IMR-90 (cell line): Measurements from ENCODE around the gene HDAC3. TPM values are rescaled to one million over a fixed set of nuclear protein-coding genes. Genes with fewer than 3 reads are reported as not detected.

ENCODE experiments used
- ATAC-seq: fragments of 200-7000 bp; cut with Tn5 transposase; 2 replicates; pipeline ENCODE4 v1.9.1; 2020; ENCODE audit warnings: low read depth, mild to moderate bottlenecking, moderate library complexity
- BruUV-seq: library from RNA; stranded (reverse); fragments of 400-500 nt; replicated peaks from 2 replicates; lab custom pipeline; 2021; lab: Mats Ljungman, UMichigan
- CTCF ChIA-PET: fragments of 300-600 bp; formaldehyde crosslinking; extraction: SDS; loops from one replicate; lab custom pipeline; 2021; ENCODE audit warnings: antibody characterized with exemption; lab: Yijun Ruan, JAX
- POLR2A ChIA-PET: fragments of 300-600 bp; sonication (Branson Sonifier 250); formaldehyde crosslinking; loops from one replicate; lab custom pipeline; 2022; ENCODE audit warnings: antibody characterized with exemption; ENCODE audit not compliant: unreplicated experiment; lab: Charles Lee
- DNase-seq: peaks from one replicate; pipeline ENCODE4 v3.0.0; 2013
- H2AFZ ChIP-seq: replicated peaks from 2 replicates; pipeline ENCODE3; 2013; ENCODE audit warnings: low read length, mild to moderate bottlenecking; ENCODE audit not compliant: poor library complexity
- H2AK5ac ChIP-seq: 2 replicates; pipeline ENCODE4 v1.6.1; 2013; ENCODE audit warnings: low read depth, low read length, inconsistent platforms
- H2AK9ac ChIP-seq: replicated peaks from 2 replicates; pipeline ENCODE3; 2013; ENCODE audit warnings: mild to moderate bottlenecking, low read depth, low read length, moderate library complexity; ENCODE audit not compliant: poor library complexity
- H2BK120ac ChIP-seq: 2 replicates; pipeline ENCODE4 v1.6.1; 2013; ENCODE audit warnings: low read depth, low read length, inconsistent platforms
- H2BK15ac ChIP-seq: 3 replicates; pipeline ENCODE4 v1.6.1; 2013; ENCODE audit warnings: low read depth, low read length, inconsistent platforms
- H2BK20ac ChIP-seq: 2 replicates; pipeline ENCODE4 v1.6.1; 2013; ENCODE audit warnings: low read depth, mild to moderate bottlenecking, inconsistent platforms, low read length, moderate library complexity
- H2BK5ac ChIP-seq: 2 replicates; pipeline ENCODE4 v1.6.1; 2013; ENCODE audit warnings: mild to moderate bottlenecking, low read depth, low read length, inconsistent platforms; ENCODE audit not compliant: poor library complexity, severe bottlenecking
- H3K14ac ChIP-seq: replicated peaks from 2 replicates; pipeline ENCODE4 v1.6.1; 2013; ENCODE audit warnings: low read depth, low read length, inconsistent platforms
- H3K18ac ChIP-seq: 2 replicates; pipeline ENCODE4 v1.6.1; 2013; ENCODE audit warnings: low read depth, low read length, control low read depth
- H3K23ac ChIP-seq: 2 replicates; pipeline ENCODE4 v1.6.1; 2013; ENCODE audit warnings: low read depth, low read length, inconsistent platforms
- H3K27ac ChIP-seq: 2 replicates; pipeline ENCODE4 v1.5.1; 2013; ENCODE audit warnings: mild to moderate bottlenecking, control low read depth, low read length; ENCODE audit not compliant: insufficient read depth
- H3K27me3 ChIP-seq: 2 replicates; pipeline ENCODE4 v1.6.1; 2013; ENCODE audit warnings: low read length; ENCODE audit not compliant: control insufficient read depth, insufficient read depth
- H3K36me3 ChIP-seq: 2 replicates; pipeline ENCODE4 v1.6.1; 2013; ENCODE audit warnings: low read length, mixed read lengths; ENCODE audit not compliant: control insufficient read depth, insufficient read depth
- H3K4ac ChIP-seq: 2 replicates; pipeline ENCODE4 v1.6.1; 2013; ENCODE audit warnings: low read depth, low read length, inconsistent platforms
- H3K4me1 ChIP-seq: 2 replicates; pipeline ENCODE4 v1.6.1; 2013; ENCODE audit warnings: low read length, mixed read lengths; ENCODE audit not compliant: control insufficient read depth, insufficient read depth
- H3K4me2 ChIP-seq: 2 replicates; pipeline ENCODE4 v1.6.1; 2013; ENCODE audit warnings: low read depth, mild to moderate bottlenecking, control low read depth, low read length, moderate library complexity
- H3K4me3 ChIP-seq: 2 replicates; pipeline ENCODE4 v1.5.1; 2013; ENCODE audit warnings: low read depth, mild to moderate bottlenecking, control low read depth, low read length, moderate library complexity; ENCODE audit not compliant: insufficient read depth
- H3K56ac ChIP-seq: 2 replicates; pipeline ENCODE4 v1.6.1; 2013; ENCODE audit warnings: low read length, inconsistent platforms; ENCODE audit not compliant: insufficient read depth; ENCODE audit errors: extremely low read depth
- H3K79me1 ChIP-seq, 2 experiments: 2 replicates each; pipeline ENCODE4 v1.6.1; 2013; ENCODE audit warnings: low read length in 2 of 2, inconsistent platforms in 1 of 2, low read depth in 1 of 2
- H3K9ac ChIP-seq: 2 replicates; pipeline ENCODE4 v1.6.1; 2013; ENCODE audit warnings: low read depth, low read length, control low read depth
- H3K9me1 ChIP-seq: 2 replicates; pipeline ENCODE4 v1.6.1; 2013; ENCODE audit warnings: low read length, inconsistent platforms; ENCODE audit not compliant: insufficient read depth
- H3K9me3 ChIP-seq: 2 replicates; pipeline ENCODE4 v1.6.1; 2013; ENCODE audit warnings: low read length; ENCODE audit not compliant: control insufficient read depth, insufficient read depth
- H4K20me1 ChIP-seq: 2 replicates; pipeline ENCODE4 v1.6.1; 2013; ENCODE audit warnings: low read length, inconsistent platforms; ENCODE audit not compliant: insufficient read depth
- H4K5ac ChIP-seq: 2 replicates; pipeline ENCODE4 v1.6.1; 2013; ENCODE audit warnings: mild to moderate bottlenecking, low read depth, low read length, control low read depth
- H4K8ac ChIP-seq, 2 experiments: 2 replicates each; pipeline ENCODE4 v1.6.1; 2013; ENCODE audit warnings: low read depth in 2 of 2, low read length in 2 of 2, control low read depth in 1 of 2, inconsistent platforms in 1 of 2
- H4K91ac ChIP-seq: 2 replicates; pipeline ENCODE4 v1.6.1; 2013; ENCODE audit warnings: low read depth, low read length, inconsistent platforms; ENCODE audit not compliant: insufficient read depth
- CEBPB ChIP-seq: IDR thresholded peaks from 2 replicates; pipeline ENCODE4 v1.6.1; 2012; ENCODE audit warnings: low read depth, low read length, improper control_type of control experiment
- CHD1 ChIP-seq: IDR thresholded peaks from 2 replicates; pipeline ENCODE4 v1.6.1; 2012; ENCODE audit warnings: low read depth, low read length, improper control_type of control experiment
- CTCF ChIP-seq: conservative IDR thresholded peaks from 2 replicates; pipeline ENCODE4 v1.5.1; 2012; ENCODE audit warnings: mild to moderate bottlenecking, low read depth, low read length, improper control_type of control experiment
- FOS ChIP-seq: fragments of 150-350 bp; IDR thresholded peaks from 2 replicates; pipeline ENCODE4 v1.6.1; 2016; ENCODE audit warnings: low read depth, low read length
- MAFK ChIP-seq: IDR thresholded peaks from 2 replicates; pipeline ENCODE4 v1.6.1; 2012; ENCODE audit warnings: low read depth, low read length, improper control_type of control experiment
- MXI1 ChIP-seq: IDR thresholded peaks from 2 replicates; pipeline ENCODE4 v1.6.1; 2012; ENCODE audit warnings: low read depth, mild to moderate bottlenecking, low read length, moderate library complexity, borderline replicate concordance
- NFE2L2 ChIP-seq: fragments of 150-350 bp; IDR thresholded peaks from 2 replicates; pipeline ENCODE4 v1.6.1; 2016; ENCODE audit warnings: low read depth, mild to moderate bottlenecking, low read length
- POLR2A ChIP-seq: IDR thresholded peaks from 2 replicates; pipeline ENCODE4 v1.6.1; 2012; ENCODE audit warnings: mild to moderate bottlenecking, low read depth, low read length
- RAD21 ChIP-seq: IDR thresholded peaks from 2 replicates; pipeline ENCODE4 v1.6.1; 2012; ENCODE audit warnings: low read length, improper control_type of control experiment
- RFX5 ChIP-seq: IDR thresholded peaks from 2 replicates; pipeline ENCODE4 v1.8.0; 2012; ENCODE audit warnings: low read depth, mild to moderate bottlenecking, low read length, moderate library complexity
- SMC3 ChIP-seq: fragments of 150-350 bp; IDR thresholded peaks from 2 replicates; pipeline ENCODE4 v1.6.1; 2016; ENCODE audit warnings: low read depth, mild to moderate bottlenecking, antibody characterized with exemption, low read length, moderate library complexity
- WGBS, 2 experiments: methylation state at CpG; one replicate each; pipeline versions ENCODE4 v1.1.5 to v1.1.7; 2013; ENCODE audit warnings: missing lambda C conversion rate in 2 of 2; ENCODE audit not compliant: insufficient read length in 1 of 2; ENCODE audit errors: extremely low coverage in 2 of 2; 5-methylcytosine and 5-hydroxymethylcytosine counted together
- dilution Hi-C: fragments of 300-500 bp; cut with HindIII; formaldehyde crosslinking; loops from one replicate; pipeline ENCODE4 v1.14.3; 2018; ENCODE audit warnings: low sequenced_read_pairs; ENCODE audit not compliant: unreplicated experiment
- in situ Hi-C: fragments of 300-500 bp; cut with MboI; formaldehyde crosslinking; loops from 3 replicates; pipeline ENCODE4 v1.14.3; 2019; ENCODE audit warnings: low sequenced_read_pairs, inconsistent platforms, mixed read lengths
- intact Hi-C: fragments of 100-400 bp; cut with micrococcal nuclease; formaldehyde crosslinking; loops from 2 replicates; pipeline ENCODE4 v1.10.0; 2022
- polyA plus RNA-seq, 3 experiments: library from polyadenylated mRNA; depleted of rRNA; stranded (reverse); fragments of >200 nt; gene quantifications; 2 replicates each; pipeline ENCODE4 v1.2.3, GENCODE V29; 2012; ENCODE audit warnings: low replicate concordance in 1 of 3
- total RNA-seq: library from RNA; depleted of rRNA; stranded (reverse); fragments of >200 nt; gene quantifications from 2 replicates; pipeline ENCODE4 v1.2.3, GENCODE V29; 2012
- TF ChIP-seq, protein P1 (sequence below): fragments of 150-350 bp; IDR thresholded peaks from 2 replicates; pipeline ENCODE4 v1.6.1; 2017; ENCODE audit warnings: mild to moderate bottlenecking, antibody characterized with exemption, low read length, low read depth
- TF ChIP-seq, protein P2 (sequence below): fragments of 150-350 bp; IDR thresholded peaks from 2 replicates; pipeline ENCODE4 v1.6.1; 2016; ENCODE audit warnings: low read depth, mild to moderate bottlenecking, low read length, moderate library complexity, borderline replicate concordance

HDAC3 gene
- total and polyA plus RNA-seq, 2 of the 4 experiments (the other 2 are of a cell fraction): 84.2 to 89.7 TPM

DNA sequence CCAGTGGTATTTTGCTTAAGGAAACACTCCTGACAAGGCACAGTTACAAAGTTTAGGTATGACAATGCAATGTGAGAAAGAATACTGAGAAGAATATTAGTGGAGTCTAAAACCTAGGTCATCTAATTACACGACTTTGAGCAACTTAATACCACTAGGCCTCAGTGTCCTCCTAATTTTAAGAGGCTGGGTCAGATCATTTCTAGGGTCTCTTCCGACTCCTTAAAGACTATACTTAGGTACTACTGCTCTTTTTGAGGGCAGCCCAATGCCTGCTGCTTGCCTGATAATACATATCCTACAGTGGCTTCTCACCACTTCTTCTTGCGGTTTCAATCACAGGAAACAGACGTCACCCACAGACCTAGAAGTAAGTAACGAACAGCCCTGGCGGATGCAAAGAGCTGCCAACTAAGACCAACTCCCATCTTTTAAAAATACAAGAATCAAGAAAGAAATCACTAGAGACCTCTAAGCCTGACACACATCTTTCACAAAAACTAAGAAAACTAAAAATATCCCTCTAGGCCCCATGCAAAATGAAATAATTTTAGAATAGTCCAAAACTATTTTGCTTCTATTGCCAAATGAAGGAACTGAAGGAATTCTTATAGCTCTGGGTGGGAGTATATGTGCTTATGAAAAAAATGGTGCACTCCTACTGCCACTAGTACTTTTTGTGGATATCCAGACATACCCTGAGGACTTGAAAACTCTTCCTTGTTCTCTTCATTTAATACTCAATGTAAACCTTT is 30.9 kb downstream of the HDAC3 start:
- in situ Hi-C loops: no loop called here
- no peaks in the 10 kb centered on the region for H3K36me3 ChIP-seq
- no peak overlapping the region for H2BK5ac ChIP-seq
- CTCF ChIA-PET: interaction anchor here (1.2 kb wide), 1 partner anchor 14 kb away, joined by 3 read pairs; no protein-coding TSS in a partner anchor
- H3K4me2 ChIP-seq: no peak overlapping the region
- H4K91ac ChIP-seq: no peak overlapping the region
- peaks cover 4% of the 10 kb centered on the region for H3K4me1 ChIP-seq
- dilution Hi-C loops: no loop called here
- intact Hi-C loops: loop anchor here (2.0 kb wide), 1 partner anchor 13 kb away; the partner anchor contains the start of gene DIAPH1
- no TSS peak for BruUV-seq
- no peaks in the 10 kb centered on the region for H3K9me3 ChIP-seq
- no peak overlapping the region for H2BK20ac ChIP-seq
- no peaks in the 10 kb centered on the region for H3K27me3 ChIP-seq
- peaks cover 20 to 36% of the 10 kb centered on the region in 2 experiments for H3K79me1 ChIP-seq
- H3K23ac ChIP-seq: no peak overlapping the region
- H2BK120ac ChIP-seq: no peak overlapping the region
- H3K4ac ChIP-seq: no peak overlapping the region
- no peak overlapping the region for H3K18ac ChIP-seq
- no peak overlapping the region for H2AK9ac ChIP-seq
- H3K27ac ChIP-seq: no peak overlapping the region
- H4K20me1 ChIP-seq: peaks cover 3% of the 10 kb centered on the region; the same call in 1 of the 2 replicates
- no CpG with 5 or more reads among the region's 6 CpGs for WGBS, 2 experiments
- no peak overlapping the region for H2AFZ ChIP-seq
- H3K9me1 ChIP-seq: peaks cover 5% of the 10 kb centered on the region
- no peak for ATAC-seq
- H4K5ac ChIP-seq: peak overlapping the region; percentile 23; the same call in 1 of the 2 replicates
- DNase-seq: no peak
- H3K56ac ChIP-seq: no peak overlapping the region
- H3K4me3 ChIP-seq: no peak overlapping the region
- H2BK15ac ChIP-seq: no peak overlapping the region
- no peak overlapping the region for H3K14ac ChIP-seq
- H3K9ac ChIP-seq: no peak overlapping the region
- POLR2A ChIA-PET: no interaction called here
- H2AK5ac ChIP-seq: no peak overlapping the region
- no peak overlapping the region for H4K8ac ChIP-seq
- no peak for TF ChIP-seq CEBPB
- TF ChIP-seq CHD1: no peak
- no peak for TF ChIP-seq POLR2A
- TF ChIP-seq, protein P1, sequence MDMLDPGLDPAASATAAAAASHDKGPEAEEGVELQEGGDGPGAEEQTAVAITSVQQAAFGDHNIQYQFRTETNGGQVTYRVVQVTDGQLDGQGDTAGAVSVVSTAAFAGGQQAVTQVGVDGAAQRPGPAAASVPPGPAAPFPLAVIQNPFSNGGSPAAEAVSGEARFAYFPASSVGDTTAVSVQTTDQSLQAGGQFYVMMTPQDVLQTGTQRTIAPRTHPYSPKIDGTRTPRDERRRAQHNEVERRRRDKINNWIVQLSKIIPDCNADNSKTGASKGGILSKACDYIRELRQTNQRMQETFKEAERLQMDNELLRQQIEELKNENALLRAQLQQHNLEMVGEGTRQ: no peak
- no peak for TF ChIP-seq MAFK
- TF ChIP-seq RFX5: no peak
- TF ChIP-seq, protein P2, sequence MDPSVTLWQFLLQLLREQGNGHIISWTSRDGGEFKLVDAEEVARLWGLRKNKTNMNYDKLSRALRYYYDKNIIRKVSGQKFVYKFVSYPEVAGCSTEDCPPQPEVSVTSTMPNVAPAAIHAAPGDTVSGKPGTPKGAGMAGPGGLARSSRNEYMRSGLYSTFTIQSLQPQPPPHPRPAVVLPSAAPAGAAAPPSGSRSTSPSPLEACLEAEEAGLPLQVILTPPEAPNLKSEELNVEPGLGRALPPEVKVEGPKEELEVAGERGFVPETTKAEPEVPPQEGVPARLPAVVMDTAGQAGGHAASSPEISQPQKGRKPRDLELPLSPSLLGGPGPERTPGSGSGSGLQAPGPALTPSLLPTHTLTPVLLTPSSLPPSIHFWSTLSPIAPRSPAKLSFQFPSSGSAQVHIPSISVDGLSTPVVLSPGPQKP: no peak
- no peak for TF ChIP-seq NFE2L2
- no peak for TF ChIP-seq FOS
- no peak for TF ChIP-seq CTCF
- no peak for TF ChIP-seq SMC3
- TF ChIP-seq RAD21: no peak
- TF ChIP-seq MXI1: no peak
